ENCODE measurements around the gene EDEM3.

Gene EDEM3

DNA sequence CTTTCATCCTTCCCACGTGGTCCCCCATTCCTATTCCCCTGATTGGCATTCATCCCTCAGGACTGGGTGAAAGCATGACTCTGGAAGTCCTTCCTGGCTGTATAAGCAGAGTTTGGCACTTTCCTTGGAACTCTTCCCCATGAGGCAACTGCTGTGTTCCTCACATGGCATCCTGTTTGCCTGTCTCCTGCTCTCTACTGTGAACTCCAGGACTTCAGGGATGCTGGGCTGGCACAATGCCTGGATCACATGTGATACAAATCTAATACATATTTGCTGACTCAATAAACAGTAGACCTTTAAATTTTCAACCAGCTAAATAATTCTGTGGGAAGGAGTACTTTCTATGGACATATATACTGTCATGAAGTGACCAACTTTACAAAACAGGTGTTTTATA, 46.8 kb upstream of the EDEM3 start:
- Histone ChIP-seq H2AK5ac (ENCODE audit: low read length, severe bottlenecking) (no peak overlapping the region), H3K4me1 (ENCODE audit: control insufficient read depth, insufficient read depth, low read depth, low read length) (peaks cover 2% of the 10 kb centered on the region), H3K27me3 (ENCODE audit: control insufficient read depth in 1 of 2, insufficient read depth in 1 of 2, low read length in 2 of 2) (no peaks in the 10 kb centered on the region), H3K4me3 (ENCODE audit: insufficient read depth in 1 of 2, low read depth in 1 of 2, low read length in 2 of 2) (no peak overlapping the region), H2AFZ (ENCODE audit: low read depth, low read length) (no peak overlapping the region), H3K9ac (ENCODE audit: low read length) (peak overlapping the region; percentile 34), H3K9me3 (ENCODE audit: control insufficient read depth, low read length) (no peaks in the 10 kb centered on the region), H4K91ac (ENCODE audit: low read length) (no peak overlapping the region), H3K27ac (ENCODE audit: low read length, poor library complexity, severe bottlenecking) (no peak overlapping the region), H3K18ac (ENCODE audit: low read depth in 1 of 2, low read length in 2 of 2) (peak overlapping the region in 1 of 2 experiments; percentile 25), H3K4ac (ENCODE audit: low read depth in 1 of 2, low read length in 2 of 2) (peak overlapping the region; percentile 9 to 33), H4K8ac (ENCODE audit: low read length) (no peak overlapping the region), H3K14ac (ENCODE audit: low read length in 2 of 2) (peak overlapping the region in 1 of 2 experiments; percentile 79), H2BK120ac (ENCODE audit: low read depth, low read length) (no peak overlapping the region), H2BK12ac (ENCODE audit: low read length in 2 of 2) (peak overlapping the region in 1 of 2 experiments; percentile 51), H2BK15ac (ENCODE audit: low read depth, poor library complexity, severe bottlenecking) (no peak overlapping the region), H2BK5ac (ENCODE audit: low read depth, low read length, poor library complexity, severe bottlenecking) (no peak overlapping the region), H3K23ac (ENCODE audit: low read length in 2 of 2) (no peak overlapping the region), H3K36me3 (ENCODE audit: control insufficient read depth in 1 of 2, insufficient read depth in 2 of 2, low read depth in 1 of 2, low read length in 2 of 2) (peaks cover 0 to 66% of the 10 kb centered on the region in 2 experiments), H3K79me1 (replicated peaks; ENCODE audit: low read length, poor library complexity, severe bottlenecking) (no peaks in the 10 kb centered on the region), H3K4me2 (ENCODE audit: low read length, poor library complexity, severe bottlenecking) (no peak overlapping the region)
- DNase-seq, result peak; percentile 11
- 100% methylated on average over 1 of the region's 1 CpG for WGBS

GRCh38 chr1:184800876-184801275, 46.2 kb upstream of the EDEM3 start:
- Histone ChIP-seq H3K18ac (ENCODE audit: low read depth in 1 of 2, low read length in 2 of 2) (no peak overlapping the region), H2AFZ (ENCODE audit: low read depth, low read length) (peak overlapping the region; percentile 7), H2AK5ac (ENCODE audit: low read length, severe bottlenecking) (no peak overlapping the region), H4K91ac (ENCODE audit: low read length) (no peak overlapping the region), H3K79me1 (replicated peaks; ENCODE audit: low read length, poor library complexity, severe bottlenecking) (no peaks in the 10 kb centered on the region), H3K4me1 (ENCODE audit: control insufficient read depth, insufficient read depth, low read depth, low read length) (no peaks in the 10 kb centered on the region), H3K14ac (ENCODE audit: low read length in 2 of 2) (no peak overlapping the region), H3K4ac (ENCODE audit: low read depth in 1 of 2, low read length in 2 of 2) (no peak overlapping the region), H3K27me3 (ENCODE audit: control insufficient read depth in 1 of 2, insufficient read depth in 1 of 2, low read length in 2 of 2) (no peaks in the 10 kb centered on the region), H3K36me3 (ENCODE audit: control insufficient read depth in 1 of 2, insufficient read depth in 2 of 2, low read depth in 1 of 2, low read length in 2 of 2) (peaks cover 0 to 66% of the 10 kb centered on the region in 2 experiments), H3K27ac (ENCODE audit: low read length, poor library complexity, severe bottlenecking) (no peak overlapping the region), H4K8ac (ENCODE audit: low read length) (no peak overlapping the region), H3K23ac (ENCODE audit: low read length in 2 of 2) (no peak overlapping the region), H2BK12ac (ENCODE audit: low read length in 2 of 2) (no peak overlapping the region), H3K9me3 (ENCODE audit: control insufficient read depth, low read length) (no peaks in the 10 kb centered on the region), H2BK15ac (ENCODE audit: low read depth, poor library complexity, severe bottlenecking) (no peak overlapping the region), H2BK5ac (ENCODE audit: low read depth, low read length, poor library complexity, severe bottlenecking) (no peak overlapping the region), H3K4me2 (ENCODE audit: low read length, poor library complexity, severe bottlenecking) (no peak overlapping the region), H3K4me3 (ENCODE audit: insufficient read depth in 1 of 2, low read depth in 1 of 2, low read length in 2 of 2) (no peak overlapping the region), H3K9ac (ENCODE audit: low read length) (no peak overlapping the region), H2BK120ac (ENCODE audit: low read depth, low read length) (no peak overlapping the region)
- 99% methylated on average over 3 of the region's 3 CpGs for WGBS
- no peak for DNase-seq

DNA sequence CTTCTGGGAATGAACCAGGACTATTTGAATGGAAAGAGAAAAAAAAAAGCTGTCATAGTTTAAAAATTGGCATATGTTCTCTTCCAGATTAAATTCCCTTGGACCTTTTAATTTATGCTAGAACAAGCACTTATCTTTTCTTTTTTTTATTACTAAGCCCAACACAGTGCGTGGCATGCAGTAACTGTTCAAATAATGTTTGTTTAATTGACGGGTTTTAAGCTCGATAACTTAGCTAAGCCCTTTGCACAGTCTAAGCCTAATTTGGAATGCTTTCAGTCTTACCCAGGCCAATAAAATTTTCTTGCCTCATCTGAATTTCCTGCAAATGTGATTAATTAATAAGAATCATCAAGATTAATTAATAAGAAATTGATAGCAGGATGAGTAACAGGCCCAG, 39.3 kb upstream of the EDEM3 start:
- no peak overlapping the region for H3K23ac ChIP-seq (ENCODE audit: low read length in 2 of 2)
- no peaks in the 10 kb centered on the region for H3K79me1 ChIP-seq (replicated peaks; ENCODE audit: low read length, poor library complexity, severe bottlenecking)
- peak overlapping the region in 1 of 2 experiments; percentile 69 for H3K4ac ChIP-seq (ENCODE audit: low read depth in 1 of 2, low read length in 2 of 2)
- no peaks in the 10 kb centered on the region for H3K27me3 ChIP-seq (ENCODE audit: control insufficient read depth in 1 of 2, insufficient read depth in 1 of 2, low read length in 2 of 2)
- H4K91ac ChIP-seq (ENCODE audit: low read length), result no peak overlapping the region
- H3K9ac ChIP-seq (ENCODE audit: low read length), result no peak overlapping the region
- H2AK5ac ChIP-seq (ENCODE audit: low read length, severe bottlenecking), result no peak overlapping the region
- peak overlapping the region; percentile 90 for H2BK120ac ChIP-seq (ENCODE audit: low read depth, low read length)
- H3K14ac ChIP-seq (ENCODE audit: low read length in 2 of 2), result no peak overlapping the region
- peak overlapping the region; percentile 98 to 99 for H2BK12ac ChIP-seq (ENCODE audit: low read length in 2 of 2)
- H3K4me1 ChIP-seq (ENCODE audit: control insufficient read depth, insufficient read depth, low read depth, low read length), result peaks cover 5% of the 10 kb centered on the region
- no peaks in the 10 kb centered on the region for H3K9me3 ChIP-seq (ENCODE audit: control insufficient read depth, low read length)
- H3K18ac ChIP-seq (ENCODE audit: low read depth in 1 of 2, low read length in 2 of 2), result peak overlapping the region; percentile 86 to 93
- no peak for DNase-seq
- no peak overlapping the region for H3K4me2 ChIP-seq (ENCODE audit: low read length, poor library complexity, severe bottlenecking)
- no peak overlapping the region for H3K27ac ChIP-seq (ENCODE audit: low read length, poor library complexity, severe bottlenecking)
- H2AFZ ChIP-seq (ENCODE audit: low read depth, low read length), result no peak overlapping the region
- no peak overlapping the region for H3K4me3 ChIP-seq (ENCODE audit: insufficient read depth in 1 of 2, low read depth in 1 of 2, low read length in 2 of 2)
- peaks cover 2 to 55% of the 10 kb centered on the region in 2 experiments for H3K36me3 ChIP-seq (ENCODE audit: control insufficient read depth in 1 of 2, insufficient read depth in 2 of 2, low read depth in 1 of 2, low read length in 2 of 2)
- H2BK5ac ChIP-seq (ENCODE audit: low read depth, low read length, poor library complexity, severe bottlenecking), result no peak overlapping the region
- 89% methylated on average over 3 of the region's 3 CpGs for WGBS
- H4K8ac ChIP-seq (ENCODE audit: low read length), result no peak overlapping the region
- no peak overlapping the region for H2BK15ac ChIP-seq (ENCODE audit: low read depth, poor library complexity, severe bottlenecking)

DNA sequence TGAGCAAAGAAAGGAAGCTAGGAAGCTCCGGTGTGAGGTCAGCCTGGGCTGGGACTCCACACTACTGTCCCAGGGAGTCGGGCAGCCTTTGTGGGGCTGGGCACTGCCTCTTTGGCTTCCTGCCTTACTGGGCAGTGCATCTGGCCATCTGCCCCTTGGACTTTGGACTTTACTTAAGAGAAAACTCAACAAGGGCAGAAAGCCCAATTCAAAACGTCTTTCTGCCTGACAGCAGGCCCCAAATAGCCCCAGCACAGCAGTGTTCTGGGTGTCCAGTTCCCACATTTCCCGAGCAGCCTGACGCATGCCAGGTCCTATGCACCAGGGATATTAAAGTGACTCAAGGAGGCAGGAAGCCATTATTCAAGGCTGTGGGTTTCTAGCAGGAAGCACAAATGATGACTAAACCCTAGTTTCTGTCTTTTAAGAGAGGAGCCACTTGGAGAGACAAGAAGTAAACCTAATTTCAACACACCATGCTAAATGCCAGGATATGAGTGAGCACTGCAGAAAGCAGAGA, 37.9 kb upstream of the EDEM3 start:
- H3K18ac ChIP-seq (ENCODE audit: low read depth in 1 of 2, low read length in 2 of 2), result peak overlapping the region; percentile 95
- peak overlapping the region; percentile 59 to 98 for H2BK12ac ChIP-seq (ENCODE audit: low read length in 2 of 2)
- peak overlapping the region; percentile 82 for H3K9ac ChIP-seq (ENCODE audit: low read length)
- 0% methylated on average over 5 of the region's 5 CpGs for WGBS
- H2BK5ac ChIP-seq (ENCODE audit: low read depth, low read length, poor library complexity, severe bottlenecking), result no peak overlapping the region
- H2BK120ac ChIP-seq (ENCODE audit: low read depth, low read length), result peak overlapping the region; percentile 97
- DNase-seq, result peak; percentile 100
- H3K4me2 ChIP-seq (ENCODE audit: low read length, poor library complexity, severe bottlenecking), result no peak overlapping the region
- no peak overlapping the region for H3K14ac ChIP-seq (ENCODE audit: low read length in 2 of 2)
- H2AK5ac ChIP-seq (ENCODE audit: low read length, severe bottlenecking), result no peak overlapping the region
- peaks cover 5% of the 10 kb centered on the region for H3K4me1 ChIP-seq (ENCODE audit: control insufficient read depth, insufficient read depth, low read depth, low read length)
- H3K23ac ChIP-seq (ENCODE audit: low read length in 2 of 2), result peak overlapping the region in 1 of 2 experiments; percentile 63
- peak overlapping the region; percentile 60 for H3K27ac ChIP-seq (ENCODE audit: low read length, poor library complexity, severe bottlenecking)
- H4K91ac ChIP-seq (ENCODE audit: low read length), result peak overlapping the region; percentile 97
- no peak overlapping the region for H2BK15ac ChIP-seq (ENCODE audit: low read depth, poor library complexity, severe bottlenecking)
- peaks cover 2 to 49% of the 10 kb centered on the region in 2 experiments for H3K36me3 ChIP-seq (ENCODE audit: control insufficient read depth in 1 of 2, insufficient read depth in 2 of 2, low read depth in 1 of 2, low read length in 2 of 2)
- peak overlapping the region in 1 of 2 experiments; percentile 40 for H3K4me3 ChIP-seq (ENCODE audit: insufficient read depth in 1 of 2, low read depth in 1 of 2, low read length in 2 of 2)
- no peaks in the 10 kb centered on the region for H3K27me3 ChIP-seq (ENCODE audit: control insufficient read depth in 1 of 2, insufficient read depth in 1 of 2, low read length in 2 of 2)
- no peaks in the 10 kb centered on the region for H3K9me3 ChIP-seq (ENCODE audit: control insufficient read depth, low read length)
- peak overlapping the region; percentile 95 for H4K8ac ChIP-seq (ENCODE audit: low read length)
- peak overlapping the region; percentile 45 to 89 for H3K4ac ChIP-seq (ENCODE audit: low read depth in 1 of 2, low read length in 2 of 2)
- H2AFZ ChIP-seq (ENCODE audit: low read depth, low read length), result no peak overlapping the region
- H3K79me1 ChIP-seq (replicated peaks; ENCODE audit: low read length, poor library complexity, severe bottlenecking), result no peaks in the 10 kb centered on the region

Data from mesenchymal stem cell (in vitro differentiated cells and primary cell).